ENCODE measurements around the gene CFAP251. TPM values are rescaled to one million over a fixed set of nuclear protein-coding genes. Genes with fewer than 3 reads are reported as not detected.
"Not testable (repeated sequence)": the region's sequence is repeated elsewhere in the genome, so short reads cannot be mapped to it uniquely, and the experiment has no call there.

The CFAP251 gene, protein sequence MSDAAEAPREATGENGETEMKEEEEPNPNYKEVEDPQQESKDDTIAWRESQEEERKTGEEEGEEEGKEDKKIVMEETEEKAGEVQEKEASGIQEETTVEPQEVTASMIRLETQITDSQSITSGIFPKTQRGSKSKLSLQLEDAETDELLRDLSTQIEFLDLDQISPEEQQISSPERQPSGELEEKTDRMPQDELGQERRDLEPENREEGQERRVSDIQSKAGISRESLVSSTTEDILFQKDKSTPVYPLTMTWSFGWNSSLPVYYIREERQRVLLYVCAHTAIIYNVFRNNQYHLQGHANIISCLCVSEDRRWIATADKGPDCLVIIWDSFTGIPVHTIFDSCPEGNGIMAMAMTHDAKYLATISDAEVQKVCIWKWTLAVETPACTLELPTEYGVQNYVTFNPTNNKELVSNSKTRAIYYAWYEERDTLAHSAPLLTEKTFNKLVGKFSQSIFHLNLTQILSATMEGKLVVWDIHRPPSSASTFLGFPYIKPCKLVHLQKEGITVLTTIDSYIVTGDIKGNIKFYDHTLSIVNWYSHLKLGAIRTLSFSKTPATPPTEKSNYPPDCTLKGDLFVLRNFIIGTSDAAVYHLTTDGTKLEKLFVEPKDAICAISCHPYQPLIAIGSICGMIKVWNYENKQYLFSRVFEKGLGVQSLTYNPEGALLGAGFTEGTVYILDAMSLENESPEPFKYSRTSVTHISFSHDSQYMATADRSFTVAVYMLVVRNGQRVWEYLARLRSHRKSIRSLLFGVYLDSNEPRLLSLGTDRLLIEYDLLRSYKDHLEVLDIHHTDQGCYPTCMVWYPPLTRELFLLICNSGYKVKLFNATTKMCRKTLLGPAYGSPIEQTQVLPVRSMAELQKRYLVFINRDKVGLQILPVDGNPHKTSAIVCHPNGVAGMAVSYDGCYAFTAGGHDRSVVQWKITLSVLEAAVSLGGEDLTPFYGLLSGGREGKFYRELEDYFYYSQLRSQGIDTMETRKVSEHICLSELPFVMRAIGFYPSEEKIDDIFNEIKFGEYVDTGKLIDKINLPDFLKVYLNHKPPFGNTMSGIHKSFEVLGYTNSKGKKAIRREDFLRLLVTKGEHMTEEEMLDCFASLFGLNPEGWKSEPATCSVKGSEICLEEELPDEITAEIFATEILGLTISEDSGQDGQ
- total RNA-seq: 0.99 and 2.5 TPM in 2 replicates
- polyA plus RNA-seq (2012): 2.1 TPM

DNA sequence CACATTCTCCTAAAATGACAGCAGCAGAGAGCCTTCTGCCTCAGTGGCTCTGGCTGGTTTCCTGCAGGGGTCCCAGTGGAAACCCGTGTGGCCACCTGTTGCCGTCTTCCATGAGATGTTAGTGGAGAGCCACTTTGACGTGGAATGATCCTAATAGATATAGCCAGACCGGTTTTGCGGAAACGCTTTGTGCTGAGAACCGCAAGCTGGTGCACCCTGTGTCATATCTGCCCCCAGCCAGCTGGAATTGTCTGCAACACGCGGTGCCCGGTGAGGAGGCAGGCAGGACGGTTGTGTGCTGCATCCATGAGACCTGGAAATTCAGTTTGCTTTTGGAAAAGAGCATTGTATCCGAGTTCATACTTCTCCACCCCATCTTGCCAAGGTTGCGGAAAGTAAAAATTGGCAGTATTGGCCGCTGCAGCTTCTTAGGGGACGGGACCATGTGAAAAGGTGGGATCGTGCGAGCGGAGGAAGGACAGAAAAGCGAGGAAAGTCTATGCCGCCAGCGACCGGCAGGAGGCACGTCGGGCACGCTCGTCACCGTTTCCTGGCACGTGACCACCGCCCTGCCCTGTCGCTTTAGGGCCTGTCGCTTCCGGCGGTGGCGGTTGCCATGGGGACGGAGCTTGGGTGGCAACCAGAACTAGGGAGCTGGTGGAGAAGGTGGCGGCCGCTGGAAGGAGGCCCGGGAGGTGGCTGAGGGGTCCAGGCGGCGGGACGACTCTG is at the start of gene CFAP251:
Gene CFAP251 (plus strand): TSS at position 643 of the 729 bp plus-strand sequence. CDS start 2,714 bp downstream, outside the sequence.
- no peak for DNase-seq (ENCODE audit: low read depth)

DNA sequence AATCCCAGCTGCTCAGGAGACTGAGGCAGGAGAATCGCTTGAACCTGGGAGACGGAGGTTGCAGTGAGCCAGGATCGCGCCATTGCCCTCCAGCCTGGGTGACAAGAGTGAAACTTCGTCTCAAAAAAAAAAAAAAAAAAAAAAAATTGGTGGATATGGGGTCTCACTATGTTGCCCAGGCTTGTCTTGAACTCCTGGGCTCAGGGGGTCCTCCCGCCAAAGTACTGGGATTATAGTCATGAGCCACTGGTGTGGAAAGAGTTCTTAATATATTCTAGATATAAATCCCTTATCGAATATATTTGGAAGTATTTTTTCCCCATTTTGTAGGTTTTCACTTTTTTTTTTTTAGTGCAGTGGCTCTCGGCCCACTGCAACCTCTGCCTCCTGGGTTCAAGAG is 49.2 kb upstream of the CFAP251 start:
- not testable (repeated sequence) for DNase-seq (ENCODE audit: low read depth)

DNA sequence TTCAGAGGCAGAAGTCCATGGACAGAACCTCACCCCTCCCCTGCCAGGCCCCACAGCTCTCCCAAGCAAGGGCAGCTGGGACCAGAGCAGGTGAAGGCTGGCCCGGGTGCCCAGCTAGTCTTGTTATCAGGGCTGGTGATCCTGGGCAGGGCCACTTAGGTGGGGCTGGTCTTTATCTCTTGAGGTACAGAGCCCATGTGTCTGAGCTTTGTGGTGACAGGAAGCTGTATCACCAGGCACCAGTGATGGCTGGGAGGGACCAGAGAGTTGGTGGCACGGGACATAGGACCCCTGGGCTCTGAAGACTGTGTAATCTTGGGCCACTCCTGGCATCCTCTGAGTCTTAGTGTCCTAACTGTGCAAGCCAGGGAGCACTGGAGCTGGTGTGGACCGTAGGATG is 46.9 kb upstream of the CFAP251 start:
- DNase-seq (ENCODE audit: low read depth): no peak

DNA sequence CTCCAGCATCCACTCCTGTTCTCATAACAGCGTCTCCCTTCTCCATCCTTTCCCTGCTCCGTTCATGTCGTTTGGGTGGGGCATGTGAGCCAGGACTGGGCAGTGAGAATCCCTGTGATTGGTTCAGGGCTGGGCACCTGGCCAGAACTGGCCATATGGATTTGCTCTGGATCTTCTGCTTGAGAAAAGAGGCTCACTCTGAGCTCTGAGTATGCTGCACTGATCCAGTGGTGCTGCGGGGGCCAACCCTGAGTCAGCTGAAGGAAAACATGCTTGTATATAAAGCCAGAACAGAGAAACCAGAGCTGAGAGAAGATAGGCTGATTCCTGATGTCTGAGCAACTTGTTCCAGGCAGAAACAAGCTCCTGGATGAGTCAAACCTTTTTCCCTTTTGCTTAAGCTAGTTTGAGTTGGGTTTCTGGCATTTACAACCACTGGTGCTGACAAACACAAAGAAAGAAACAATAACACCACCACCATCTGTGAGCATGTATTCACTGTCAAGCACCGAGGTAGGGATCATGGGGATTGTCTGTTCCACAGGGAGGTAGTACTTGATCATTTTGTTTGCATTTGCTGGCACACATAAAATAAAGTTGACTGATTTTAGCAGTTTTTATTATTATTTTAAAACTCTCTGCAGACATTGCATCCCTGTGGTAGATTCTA is 45.7 kb upstream of the CFAP251 start:
- DNase-seq (ENCODE audit: low read depth): peak; percentile 18

DNA sequence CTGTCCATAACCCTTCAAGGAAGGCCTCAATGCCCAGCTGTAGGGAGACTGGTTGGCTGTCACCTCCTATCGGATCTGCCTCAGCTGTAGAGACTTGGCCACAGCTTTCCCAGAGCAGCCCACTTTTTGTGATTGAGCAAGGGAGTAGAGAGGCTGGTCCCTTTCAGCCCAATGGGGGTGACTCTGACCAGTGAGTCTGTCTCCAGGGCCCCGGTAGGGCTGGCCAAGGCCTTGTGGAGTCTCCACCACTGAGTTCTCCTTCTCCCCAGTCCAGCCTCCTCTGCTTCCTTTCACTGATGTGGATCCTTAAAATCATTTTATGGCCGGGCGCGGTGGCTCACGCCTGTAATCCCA is 45.2 kb upstream of the CFAP251 start:
- DNase-seq (ENCODE audit: low read depth): no peak

DNA sequence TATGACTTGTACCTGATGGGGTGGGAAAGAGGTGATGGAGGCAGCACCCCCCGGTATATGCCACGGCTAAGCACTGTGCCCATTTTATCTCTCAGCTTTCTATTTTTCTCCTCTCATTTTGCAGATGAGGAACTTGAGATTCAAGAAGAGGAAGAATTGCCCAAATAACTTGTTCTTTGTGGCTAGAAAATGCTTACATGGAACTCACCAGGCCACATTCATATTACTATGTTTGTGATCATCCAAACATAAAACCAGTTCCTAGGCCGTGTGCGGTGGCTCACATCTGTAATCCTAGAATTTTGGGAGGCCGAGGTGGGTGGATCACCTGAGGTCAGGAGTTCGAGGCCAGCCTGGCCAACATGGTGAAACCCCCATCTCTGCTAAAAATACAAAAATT is 44.3 kb upstream of the CFAP251 start:
- DNase-seq (ENCODE audit: low read depth): no peak

DNA sequence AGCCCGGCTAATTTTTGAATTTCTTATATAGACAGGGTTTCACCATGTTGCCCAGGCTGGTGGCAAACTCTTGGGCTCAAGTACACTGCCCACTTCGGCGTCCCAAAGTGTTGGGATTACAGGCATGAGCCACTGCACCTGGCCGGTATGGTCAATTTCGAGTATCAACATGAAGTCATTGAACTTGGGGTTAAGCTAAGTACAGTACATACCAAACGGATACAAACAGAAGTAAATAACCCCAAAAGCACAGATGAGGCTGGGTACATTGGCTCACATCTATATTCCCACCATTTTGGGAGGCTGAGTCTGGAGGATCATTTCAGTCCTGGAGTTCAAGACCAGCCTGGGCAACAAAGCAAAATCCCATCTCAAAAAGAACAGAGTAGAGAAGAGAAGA is 42.8 kb upstream of the CFAP251 start:
- no peak for DNase-seq (ENCODE audit: low read depth)

DNA sequence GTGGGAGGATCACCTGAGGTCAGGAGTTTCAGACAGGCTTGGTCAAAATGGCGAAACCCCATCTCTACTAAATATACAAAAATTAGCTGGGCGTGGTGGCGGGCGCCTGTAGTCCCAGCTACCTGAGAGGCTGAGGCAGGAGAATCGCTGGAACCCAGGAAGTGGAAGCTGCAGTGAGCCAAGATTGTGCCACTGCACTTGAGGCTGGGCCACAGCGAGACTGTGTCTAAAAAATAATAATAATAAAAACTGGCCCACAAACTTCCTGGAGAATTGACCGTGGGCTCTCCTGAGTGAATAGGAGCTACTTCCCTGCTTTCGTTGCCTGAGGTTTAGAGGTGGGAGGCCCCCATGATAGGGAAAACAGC is 42.3 kb upstream of the CFAP251 start:
- DNase-seq (ENCODE audit: low read depth): not testable (repeated sequence)

DNA sequence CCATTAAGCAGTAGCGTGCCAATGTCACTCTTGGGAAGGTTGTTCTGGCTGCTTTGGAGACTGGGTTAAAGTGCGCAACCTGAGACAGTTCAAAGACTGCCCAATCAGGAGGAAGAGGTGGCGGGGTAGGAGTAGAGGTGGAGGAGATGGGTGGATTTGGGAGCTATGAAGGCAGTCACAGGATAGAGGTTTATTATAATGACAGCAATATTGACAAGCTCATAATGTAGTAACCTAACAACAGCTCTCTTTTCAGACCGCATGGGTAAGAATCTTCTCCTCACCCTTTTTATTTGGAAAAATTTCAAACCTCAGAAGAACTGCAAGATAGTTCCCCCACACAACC is 35.1 kb upstream of the CFAP251 start:
- DNase-seq (ENCODE audit: low read depth): no peak

DNA sequence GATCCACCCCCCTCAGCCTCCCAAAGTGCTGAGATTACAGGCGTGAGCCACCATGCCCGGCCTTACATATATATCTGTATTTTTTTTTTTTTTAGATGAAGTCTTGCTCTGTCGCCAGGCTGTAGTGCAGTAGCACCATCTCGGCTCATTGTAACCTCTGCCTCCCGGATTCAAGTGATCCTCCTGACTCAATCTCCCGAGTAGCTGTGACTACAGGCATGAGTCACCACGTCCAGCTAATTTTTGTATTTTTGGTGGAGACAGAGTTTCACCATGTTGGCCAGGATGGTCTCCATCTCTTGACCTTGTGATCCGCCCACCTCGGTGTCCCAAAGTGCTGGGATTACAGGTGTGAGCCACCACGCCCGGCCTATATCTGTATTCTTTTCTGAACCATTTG is 33.3 kb upstream of the CFAP251 start:
- DNase-seq (ENCODE audit: low read depth): not testable (repeated sequence)

DNA sequence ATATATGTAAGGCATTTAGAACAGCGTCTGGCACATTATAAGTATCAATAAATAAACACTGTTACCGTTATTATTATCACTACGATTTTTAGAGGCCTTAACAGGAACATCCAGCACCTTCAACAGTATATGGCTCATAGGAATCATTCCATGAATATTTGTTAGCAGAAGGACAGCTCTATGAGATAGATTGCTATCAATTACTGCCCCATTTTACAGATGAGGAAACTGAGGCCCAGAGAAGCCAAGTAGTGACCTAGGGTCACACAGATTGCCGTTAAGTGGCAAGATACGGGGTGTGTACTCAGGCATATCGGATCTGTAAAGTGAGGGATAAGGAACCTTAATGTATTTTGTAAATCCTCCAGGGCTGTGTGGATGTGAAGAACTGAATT is 30.3 kb upstream of the CFAP251 start:
- DNase-seq (ENCODE audit: low read depth): no peak

DNA sequence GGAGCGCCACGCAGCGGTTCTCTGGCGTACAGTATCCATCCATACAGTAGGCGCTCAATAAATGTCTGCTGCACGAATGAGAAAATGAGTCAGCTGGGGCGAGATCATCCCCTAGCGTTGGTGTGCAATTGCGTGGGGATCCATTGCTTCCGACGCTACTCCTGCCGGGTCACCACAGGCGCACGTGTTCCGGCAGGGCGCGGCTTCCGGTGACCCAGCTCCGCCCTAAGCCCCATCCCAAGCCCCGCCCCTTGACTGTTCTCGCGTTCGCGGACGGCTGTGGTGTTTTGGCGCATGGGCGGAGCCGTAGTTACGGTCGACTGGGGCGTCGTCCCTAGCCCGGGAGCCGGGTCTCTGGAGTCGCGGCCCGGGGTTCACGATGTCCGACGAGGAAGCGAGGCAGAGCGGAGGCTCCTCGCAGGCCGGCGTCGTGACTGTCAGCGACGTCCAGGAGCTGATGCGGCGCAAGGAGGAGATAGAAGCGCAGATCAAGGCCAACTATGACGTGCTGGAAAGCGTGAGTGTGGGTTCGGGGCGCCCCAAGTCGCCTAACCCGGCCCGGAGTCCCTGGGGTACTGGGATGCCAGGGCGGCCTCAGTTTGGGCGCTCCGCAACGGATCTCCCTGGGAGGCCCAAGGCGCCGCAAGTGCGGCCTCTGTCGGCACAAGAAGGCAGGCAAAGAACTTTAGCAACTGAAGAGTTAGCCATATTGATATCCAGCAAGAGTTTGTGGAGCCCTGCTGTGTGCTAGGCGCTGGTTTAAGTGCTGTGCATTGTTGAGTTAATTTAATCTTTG is 29.7 kb upstream of the CFAP251 start, which contains the start of gene PSMD9:
Gene PSMD9 (plus strand): TSS at position 313 of the 796 bp plus-strand sequence. CDS start 67 bp downstream, at position 380.
- DNase-seq (ENCODE audit: low read depth): peak; percentile 98

DNA sequence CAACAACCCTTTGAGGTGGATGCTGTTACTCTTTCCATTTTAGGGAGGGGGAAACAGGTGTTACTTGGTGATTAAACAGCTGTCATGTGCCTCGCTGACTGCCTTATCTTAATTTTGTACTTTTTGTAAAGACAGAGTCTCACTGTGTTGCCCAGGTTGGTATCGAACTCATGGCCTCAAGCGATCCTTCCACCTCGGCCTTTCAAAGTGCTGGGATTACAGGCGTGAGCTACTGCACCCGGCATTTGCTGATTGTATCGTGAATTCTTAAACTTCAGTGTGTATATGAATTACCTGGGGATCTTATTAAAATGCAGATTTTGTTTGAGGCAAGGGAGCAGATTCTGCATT is 29.1 kb upstream of the CFAP251 start:
- no peak for DNase-seq (ENCODE audit: low read depth)

DNA sequence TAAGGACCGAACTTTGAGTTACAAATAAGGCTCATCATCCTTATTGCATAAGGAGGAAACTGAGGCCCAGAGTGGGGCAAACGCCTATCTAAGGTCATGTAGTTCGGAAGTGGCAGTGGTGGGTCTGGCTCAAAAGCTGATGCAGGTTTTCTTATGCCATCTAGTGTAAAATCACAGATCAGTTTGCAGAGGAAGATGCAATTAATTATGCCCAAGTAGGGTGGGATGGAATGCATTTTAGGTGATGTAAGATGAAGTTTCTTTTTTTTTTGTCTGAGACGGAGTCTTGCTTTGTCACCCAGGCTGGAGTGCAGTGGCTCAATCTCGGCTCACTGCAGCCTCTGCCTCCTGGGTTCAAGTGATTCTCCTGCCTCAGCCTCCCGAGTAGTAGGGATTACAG is 28.7 kb upstream of the CFAP251 start:
- DNase-seq (ENCODE audit: low read depth): peak; percentile 12

DNA sequence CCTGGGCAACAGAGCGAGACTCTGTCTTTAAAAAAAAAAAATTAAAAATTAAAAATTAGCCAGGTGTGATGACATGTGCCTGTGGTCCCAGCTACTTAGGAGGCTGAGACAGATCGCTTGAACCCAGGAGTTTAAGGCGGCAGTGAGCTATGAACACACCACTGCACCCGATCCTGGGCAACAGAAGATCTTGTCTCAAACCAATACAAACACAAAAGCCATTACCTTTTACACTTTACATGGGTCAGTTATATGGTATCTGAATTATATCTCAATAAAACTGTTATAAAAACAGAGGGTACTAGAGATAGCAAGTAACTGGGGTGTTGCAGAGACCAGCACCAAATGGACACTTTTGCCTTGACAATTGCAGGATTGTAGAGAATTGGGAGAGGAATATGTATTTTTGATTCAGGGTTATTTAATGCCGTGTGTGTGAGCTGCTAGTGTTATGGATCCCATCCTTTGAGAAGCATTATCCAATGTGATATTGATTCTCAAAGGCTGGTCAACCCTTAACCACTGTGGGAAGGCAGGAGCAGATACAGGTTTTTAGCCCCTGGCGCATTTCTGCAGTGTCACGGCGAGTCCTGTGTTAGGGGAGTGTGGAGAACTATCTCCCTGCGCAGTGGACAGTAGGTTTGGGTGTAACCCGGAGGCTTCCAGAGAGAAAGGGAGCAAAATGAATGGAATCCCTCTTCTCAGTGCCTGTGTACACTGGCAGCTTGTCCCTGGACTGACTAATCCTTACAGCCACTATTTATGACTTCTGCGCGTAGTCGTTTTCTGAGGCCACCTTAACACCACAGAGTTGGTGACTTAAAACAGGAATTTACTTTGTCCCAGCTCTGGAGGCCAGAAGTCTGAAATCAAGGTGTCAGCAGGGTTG is 25.5 kb upstream of the CFAP251 start:
- DNase-seq (ENCODE audit: low read depth): no peak

DNA sequence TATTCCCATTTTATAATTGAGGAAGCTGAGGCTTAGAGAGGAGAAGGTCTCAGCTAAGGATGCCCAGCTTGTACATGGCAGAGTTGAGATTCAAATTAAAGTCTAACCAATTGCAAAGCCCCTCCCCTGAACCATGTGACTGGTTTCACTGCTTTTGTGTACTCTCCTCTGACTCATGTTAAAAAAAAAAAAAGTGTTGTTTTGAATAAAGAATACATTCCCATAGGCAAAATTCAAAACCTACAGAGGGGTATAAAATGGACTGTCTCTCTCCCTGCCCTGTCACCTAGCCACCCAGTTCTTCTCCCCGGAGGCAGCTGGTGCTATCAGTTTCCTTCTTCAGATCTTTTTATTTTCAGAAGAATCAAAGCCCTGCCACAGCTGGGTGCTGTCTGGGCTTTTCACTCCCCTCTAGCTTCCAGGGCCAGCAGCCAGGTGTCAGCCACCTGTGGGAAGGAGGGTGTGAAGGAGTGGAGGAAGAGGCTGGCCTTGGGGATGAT is 24.4 kb upstream of the CFAP251 start:
- DNase-seq (ENCODE audit: low read depth): peak; percentile 43

DNA sequence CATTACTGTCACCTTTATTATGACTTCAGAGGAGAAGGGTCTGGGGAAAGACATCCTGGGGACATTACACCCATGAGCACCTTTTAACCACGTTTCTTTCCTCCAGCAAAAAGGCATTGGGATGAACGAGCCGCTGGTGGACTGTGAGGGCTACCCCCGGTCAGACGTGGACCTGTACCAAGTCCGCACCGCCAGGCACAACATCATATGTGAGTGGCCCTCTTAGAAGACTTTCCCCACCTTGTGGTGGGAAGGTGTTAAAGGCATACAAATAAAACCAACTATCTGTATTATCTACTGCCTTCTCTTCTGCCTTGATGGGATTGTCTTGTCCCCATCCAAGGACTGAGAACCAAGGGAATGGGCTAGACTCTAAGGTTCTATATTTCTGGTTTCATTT is 23.8 kb upstream of the CFAP251 start:
- DNase-seq (ENCODE audit: low read depth): peak; percentile 18

DNA sequence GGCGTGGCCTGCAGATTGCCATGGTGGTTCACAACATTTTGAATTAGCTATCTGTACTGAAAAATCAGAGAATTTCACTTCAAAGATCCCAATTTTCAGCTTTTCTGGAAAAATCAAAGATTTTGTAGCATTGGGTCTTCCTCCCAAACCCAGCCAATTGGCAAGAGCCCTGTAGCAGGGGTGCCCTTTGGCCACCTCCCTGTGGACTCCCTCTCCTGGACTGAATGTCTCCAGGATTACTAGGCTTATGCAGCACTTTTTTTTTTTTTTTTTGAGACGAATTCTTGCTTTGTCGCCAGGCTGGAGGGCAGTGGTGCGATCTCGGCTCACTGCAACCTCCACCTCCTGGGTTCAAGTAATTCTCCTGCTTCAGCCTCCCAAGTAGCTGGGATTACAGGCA is 20.1 kb upstream of the CFAP251 start:
- no peak for DNase-seq (ENCODE audit: low read depth)

DNA sequence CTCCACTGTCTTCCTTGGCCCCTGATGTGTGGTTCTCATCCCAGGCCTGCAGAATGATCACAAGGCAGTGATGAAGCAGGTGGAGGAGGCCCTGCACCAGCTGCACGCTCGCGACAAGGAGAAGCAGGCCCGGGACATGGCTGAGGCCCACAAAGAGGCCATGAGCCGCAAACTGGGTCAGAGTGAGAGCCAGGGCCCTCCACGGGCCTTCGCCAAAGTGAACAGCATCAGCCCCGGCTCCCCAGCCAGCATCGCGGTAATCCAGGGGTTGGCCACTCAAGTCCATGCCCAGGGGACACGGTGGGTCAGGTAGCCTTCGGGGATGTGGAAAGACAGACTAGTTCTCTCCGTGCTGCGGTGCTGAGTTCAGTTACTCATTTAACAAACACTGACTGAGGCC is 18.8 kb upstream of the CFAP251 start:
- no peak for DNase-seq (ENCODE audit: low read depth)

All from myocyte (in vitro differentiated cells).